ENCODE measurements around the gene SLC25A26. TPM values are rescaled to one million over a fixed set of nuclear protein-coding genes. Genes with fewer than 3 reads are reported as not detected.
"Not testable (repeated sequence)": the region's sequence is repeated elsewhere in the genome, so short reads cannot be mapped to it uniquely, and the experiment has no call there.

Gene SLC25A26
- total RNA-seq, 1 donor from 2014 or later, result 48.4 TPM

- intact Hi-C loops (cut with micrococcal nuclease), result no loop called here
- DNase-seq, result no peak
- ATAC-seq, result no peak
Measured at GRCh38 chr3:66265649-66266048, 44.8 kb downstream of the SLC25A26 start.

GRCh38 chr3:66266551-66266950, 45.8 kb downstream of the SLC25A26 start:
- DNase-seq (no peak), ATAC-seq (no peak)
- intact Hi-C loops (cut with micrococcal nuclease), result no loop called here

- no peak for ATAC-seq
- DNase-seq, result no peak
- intact Hi-C loops (cut with micrococcal nuclease), result no loop called here
Measured at GRCh38 chr3:66267031-66267430, 46.2 kb downstream of the SLC25A26 start.

- intact Hi-C loops (cut with micrococcal nuclease), result no loop called here
- DNase-seq (no peak), ATAC-seq (no peak)
Measured at GRCh38 chr3:66267906-66268305, 47.1 kb downstream of the SLC25A26 start.

GRCh38 chr3:66268864-66269263, 48.1 kb downstream of the SLC25A26 start:
- no peak for ATAC-seq

GRCh38 chr3:66269411-66269810, 48.6 kb downstream of the SLC25A26 start:
- ATAC-seq (no peak), DNase-seq (no peak)
- intact Hi-C loops (cut with micrococcal nuclease), result no loop called here

More at GRCh38 chr3:66268864-66269263, 48.1 kb downstream of the SLC25A26 start:
- intact Hi-C loops (cut with micrococcal nuclease), result no loop called here
- no peak for DNase-seq

- DNase-seq (no peak), ATAC-seq (no peak)
- intact Hi-C loops (cut with micrococcal nuclease), result loop anchor here (10.0 kb wide), 1 partner anchor 105 kb away; no protein-coding TSS in a partner anchor
Measured at GRCh38 chr3:66270288-66270687, 49.5 kb downstream of the SLC25A26 start.

GRCh38 chr3:66270701-66271100, 49.9 kb downstream of the SLC25A26 start:
- DNase-seq (no peak), ATAC-seq (no peak)
- intact Hi-C loops (cut with micrococcal nuclease), result loop anchor here (10.0 kb wide), 1 partner anchor 104 kb away; no protein-coding TSS in a partner anchor

GRCh38 chr3:66271231-66271630, 50.4 kb downstream of the SLC25A26 start:
- no peak for DNase-seq
- intact Hi-C loops (cut with micrococcal nuclease), result loop anchor here (10.0 kb wide), 1 partner anchor 104 kb away; no protein-coding TSS in a partner anchor
- no peak for ATAC-seq

GRCh38 chr3:66272016-66272415, 51.2 kb downstream of the SLC25A26 start:
- intact Hi-C loops (cut with micrococcal nuclease), result loop anchor here (10.0 kb wide), 1 partner anchor 103 kb away; no protein-coding TSS in a partner anchor
- DNase-seq (no peak), ATAC-seq (no peak)

GRCh38 chr3:66274837-66275236, 54.0 kb downstream of the SLC25A26 start:
- intact Hi-C loops (cut with micrococcal nuclease), result loop anchor here (5.0 to 10.0 kb wide), 2 partner anchors 100 to 542 kb away; no protein-coding TSS in a partner anchor
- ATAC-seq, DNase-seq: not testable (repeated sequence)

- no peak for DNase-seq
- ATAC-seq, result peak; percentile 48
- intact Hi-C loops (cut with micrococcal nuclease), result loop anchor here (5.0 to 10.0 kb wide), 2 partner anchors 98 to 541 kb away; no protein-coding TSS in a partner anchor
Measured at GRCh38 chr3:66276705-66277274, 56.0 kb downstream of the SLC25A26 start.

- DNase-seq (no peak), ATAC-seq (no peak)
- intact Hi-C loops (cut with micrococcal nuclease), result loop anchor here (5.0 to 10.0 kb wide), 2 partner anchors 96 to 538 kb away; no protein-coding TSS in a partner anchor
Measured at GRCh38 chr3:66279168-66279567, 58.4 kb downstream of the SLC25A26 start.

GRCh38 chr3:66280304-66280703, 59.5 kb downstream of the SLC25A26 start:
- no peak for DNase-seq
- no peak for ATAC-seq
- intact Hi-C loops (cut with micrococcal nuclease), result no loop called here

- intact Hi-C loops (cut with micrococcal nuclease); DNase-seq; ATAC-seq: not testable (repeated sequence)
Measured at GRCh38 chr3:66291922-66292321, 71.1 kb downstream of the SLC25A26 start.

GRCh38 chr3:66297260-66297873, 76.6 kb downstream of the SLC25A26 start:
- peak; percentile 52 for ATAC-seq
- intact Hi-C loops (cut with micrococcal nuclease), result no loop called here
- no peak for DNase-seq

GRCh38 chr3:66297900-66298299, 77.1 kb downstream of the SLC25A26 start:
- intact Hi-C loops (cut with micrococcal nuclease), result no loop called here
- DNase-seq, result no peak
- ATAC-seq, result peak; percentile 67

GRCh38 chr3:66298591-66298990, 77.8 kb downstream of the SLC25A26 start:
- intact Hi-C loops (cut with micrococcal nuclease), result no loop called here
- DNase-seq (no peak), ATAC-seq (no peak)

- ATAC-seq; intact Hi-C loops (cut with micrococcal nuclease); DNase-seq: not testable (repeated sequence)
Measured at GRCh38 chr3:66299085-66299484, 78.3 kb downstream of the SLC25A26 start.

- ATAC-seq, result no peak
- DNase-seq, result no peak
- intact Hi-C loops (cut with micrococcal nuclease), result no loop called here
Measured at GRCh38 chr3:66299891-66300290, 79.1 kb downstream of the SLC25A26 start.

GRCh38 chr3:66302288-66302687, 81.5 kb downstream of the SLC25A26 start:
- DNase-seq (no peak), ATAC-seq (peak; percentile 60)
- intact Hi-C loops (cut with micrococcal nuclease), result no loop called here
